SK-N-DZ (cell line): ENCODE results near the gene SLC7A5.

Experiments
- DNase-seq: peaks from one replicate; pipeline ENCODE4 v3.0.0-alpha.2; 2015; ENCODE audit warnings: low spot score

SLC7A5 gene

DNA sequence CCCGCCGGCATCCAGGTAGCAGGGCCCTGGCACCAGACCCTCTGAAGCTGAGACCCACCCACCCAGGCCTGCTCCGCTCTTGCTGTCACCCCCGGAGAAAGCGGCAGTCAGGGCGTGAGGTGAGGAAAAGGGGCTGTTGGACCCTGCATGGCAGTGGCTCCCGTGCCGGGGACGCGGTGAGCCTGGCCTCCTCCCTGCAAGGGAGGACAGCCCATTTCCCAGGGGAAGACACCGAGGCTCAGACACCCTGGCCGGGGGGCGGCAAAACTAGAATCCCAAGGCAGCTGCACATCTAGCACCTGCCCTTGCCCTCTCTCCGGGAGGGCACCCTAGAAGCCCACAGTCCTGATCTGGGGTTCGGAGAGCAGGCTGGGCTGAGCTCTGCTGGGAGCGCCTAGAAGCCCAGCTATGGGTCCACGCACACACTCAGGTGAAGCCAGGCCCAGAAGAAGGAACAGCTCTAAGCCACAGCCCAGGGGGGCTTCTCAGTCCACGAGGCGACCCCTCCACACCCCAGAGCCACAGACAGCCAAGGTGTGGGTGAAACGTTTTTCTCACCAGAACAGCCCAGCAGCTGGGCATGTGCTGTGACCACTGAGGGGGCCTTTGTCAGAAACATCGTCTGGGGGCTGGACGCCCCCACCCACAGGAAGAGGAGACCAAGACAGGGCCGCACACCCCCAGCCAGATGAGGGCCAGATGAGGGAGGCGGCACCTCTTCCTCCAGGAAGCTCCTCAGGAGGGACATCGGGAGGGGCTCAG, 22.4 kb downstream of the SLC7A5 start:
- DNase-seq = no peak

DNA sequence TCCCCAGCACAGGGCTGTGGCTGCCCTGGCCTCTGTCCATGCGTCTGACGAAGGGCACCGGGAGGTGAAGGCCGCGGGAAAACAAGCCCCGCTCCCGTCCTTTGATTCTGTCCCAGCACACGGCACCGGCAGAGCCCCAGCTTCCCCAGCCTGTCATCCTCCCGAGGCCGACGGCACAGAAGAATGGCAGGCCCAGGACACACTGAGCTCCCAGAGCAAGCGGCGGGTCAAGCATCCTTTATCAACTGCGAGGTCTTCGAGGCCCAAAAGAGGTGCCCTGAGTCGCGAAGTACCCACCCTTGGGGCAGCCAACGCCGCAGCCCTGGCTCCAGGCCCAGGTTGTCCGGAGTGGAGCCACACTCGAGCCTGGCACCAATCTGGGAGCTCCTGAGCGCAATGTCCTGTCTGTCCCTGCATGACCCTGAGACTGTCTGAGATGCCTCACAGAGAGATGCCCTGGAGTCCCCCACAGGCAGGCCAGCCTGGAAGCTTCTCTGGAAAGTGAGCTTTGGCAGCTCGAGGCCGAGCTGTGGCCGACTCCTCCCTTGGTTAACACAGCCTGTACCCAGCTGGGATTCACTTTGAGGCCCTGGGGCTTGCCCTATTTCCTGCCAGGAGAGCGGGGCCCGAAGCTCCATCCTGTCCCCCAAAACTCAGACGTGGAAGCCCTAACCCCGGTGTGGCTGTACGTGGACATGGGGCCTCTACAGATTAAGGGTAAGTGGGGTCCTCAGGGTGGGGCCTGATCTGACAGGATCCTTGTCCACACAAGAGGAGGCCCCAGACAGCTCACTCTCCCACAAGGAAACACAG, 23.3 kb downstream of the SLC7A5 start:
- DNase-seq = no peak

GRCh38 chr16:87845213-87845612, 24.1 kb downstream of the SLC7A5 start:
- no peak for DNase-seq

- DNase-seq = no peak
Observed at GRCh38 chr16:87844809-87845208, 24.5 kb downstream of the SLC7A5 start.

GRCh38 chr16:87844120-87844733, 25.1 kb downstream of the SLC7A5 start:
- no peak for DNase-seq

DNA sequence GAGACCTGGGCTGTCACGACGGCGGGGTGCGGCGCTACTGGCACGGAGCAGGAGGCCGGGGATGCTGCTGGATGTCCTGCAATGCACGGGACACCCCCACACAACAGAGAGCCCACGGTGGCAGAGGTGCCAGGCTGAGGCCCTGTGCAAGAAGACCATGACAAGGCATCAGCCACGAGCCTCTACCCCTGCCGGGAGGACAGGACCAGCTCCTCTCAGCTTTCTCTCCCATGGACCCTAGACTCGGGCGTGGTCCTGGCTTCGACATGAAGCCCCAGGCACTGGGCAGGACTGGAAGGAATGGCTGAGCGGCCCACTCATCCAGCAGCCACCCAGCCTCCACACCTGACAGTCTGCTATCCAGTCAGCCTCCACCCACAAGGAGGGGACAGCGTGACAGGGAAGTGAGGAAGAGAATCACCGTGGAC, 25.6 kb downstream of the SLC7A5 start:
- DNase-seq = no peak

DNA sequence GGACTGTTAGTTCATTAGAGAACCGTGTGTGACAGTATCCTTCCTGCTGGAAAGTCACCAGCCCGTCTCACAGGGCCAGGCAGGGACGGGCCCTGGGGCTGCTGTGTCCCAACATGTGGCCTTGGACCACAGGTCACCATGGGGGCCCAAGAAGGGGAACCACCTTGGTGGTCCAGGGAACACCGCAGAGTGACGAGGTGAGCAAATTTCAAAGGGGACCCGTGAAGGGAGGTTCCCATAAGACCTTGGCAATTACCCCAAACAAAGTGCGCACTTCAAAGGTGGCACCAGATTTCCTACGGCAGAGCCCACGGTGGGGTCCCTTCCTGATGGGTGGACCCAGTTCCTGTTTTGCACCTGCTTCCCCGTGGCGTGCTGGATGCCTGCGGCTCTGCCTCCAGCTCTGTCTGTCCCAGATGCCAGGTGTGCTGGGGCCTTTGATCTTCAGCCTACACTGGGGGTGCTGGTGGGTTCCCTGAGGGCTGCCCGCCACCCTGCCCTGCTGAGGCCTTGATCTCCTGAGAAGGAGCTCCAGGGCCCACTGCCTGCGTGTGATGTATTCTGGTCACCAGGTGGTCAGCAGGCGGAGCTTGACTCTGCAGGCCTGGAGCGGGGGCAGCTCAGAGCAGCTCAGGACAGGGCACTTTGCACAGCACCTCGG, 27.0 kb downstream of the SLC7A5 start:
- no peak for DNase-seq

- no peak for DNase-seq
Observed at GRCh38 chr16:87841340-87842208, 27.7 kb downstream of the SLC7A5 start.

- DNase-seq = no peak
Observed at GRCh38 chr16:87840271-87840978, 28.9 kb downstream of the SLC7A5 start.

- no peak for DNase-seq
Observed at GRCh38 chr16:87839542-87840270, 29.6 kb downstream of the SLC7A5 start.

DNA sequence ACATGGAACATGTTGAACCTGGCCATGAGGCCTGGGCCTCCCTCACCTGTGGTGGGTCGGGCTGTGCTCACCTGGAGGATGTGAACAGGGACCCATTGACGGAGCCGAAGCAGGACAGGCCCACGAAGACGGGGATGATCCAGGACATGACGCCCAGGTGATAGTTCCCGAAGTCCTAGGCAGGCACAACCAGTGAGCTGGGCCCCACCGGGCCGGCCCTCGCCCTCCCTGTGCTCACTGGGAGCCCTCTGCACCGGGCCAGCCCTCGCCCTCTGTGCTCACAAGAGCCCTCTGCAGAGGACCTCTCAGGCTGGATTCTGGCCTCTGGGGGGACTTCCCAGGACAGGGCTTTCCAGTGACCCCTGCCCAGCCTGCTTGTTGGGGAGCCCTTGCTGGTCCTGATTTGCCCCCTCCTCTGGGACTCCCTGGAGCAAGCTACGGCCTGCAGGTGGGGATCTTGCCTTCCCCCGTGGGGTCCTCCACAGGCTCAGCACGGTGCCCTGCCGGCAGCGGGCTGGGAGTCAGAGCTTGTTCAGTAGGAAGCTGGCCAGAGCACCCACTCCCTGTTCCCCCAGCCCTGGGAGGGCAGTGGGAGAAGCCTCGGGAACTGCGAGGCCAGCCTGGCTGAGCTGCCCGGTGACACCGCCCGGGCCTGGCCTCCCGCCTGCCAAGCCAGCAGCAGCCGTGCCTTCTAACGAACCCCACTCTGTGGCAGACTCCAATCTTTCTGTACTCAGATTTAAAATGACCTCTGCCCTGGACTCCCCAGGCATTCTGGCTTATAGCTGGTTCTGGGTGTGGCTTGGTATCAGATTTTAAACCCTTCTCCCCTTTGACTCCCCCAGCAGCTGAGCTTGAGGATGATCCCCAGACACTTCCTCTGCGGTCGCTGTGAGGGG, 30.4 kb downstream of the SLC7A5 start:
- no peak for DNase-seq

- DNase-seq = no peak
Observed at GRCh38 chr16:87837627-87838289, 31.5 kb downstream of the SLC7A5 start.

- DNase-seq = no peak
Observed at GRCh38 chr16:87836844-87837581, 32.3 kb downstream of the SLC7A5 start.

- DNase-seq = no peak
Observed at GRCh38 chr16:87836346-87836843, 32.9 kb downstream of the SLC7A5 start.

GRCh38 chr16:87835882-87836331, 33.4 kb downstream of the SLC7A5 start:
- DNase-seq = no peak

GRCh38 chr16:87834668-87835473, 34.4 kb downstream of the SLC7A5 start:
- DNase-seq = no peak
